CD4-positive, alpha-beta T cell treated with Interleukin-15 for 4 hours (primary cell): Measurements from ENCODE around the gene ZNF184.

ENCODE experiments used
- DNase-seq: peaks from one replicate; pipeline ENCODE4 v3.0.0-alpha.2; 2020; ENCODE audit warnings: low spot score

ZNF184 gene

GRCh38 chr6:27472617-27473400, at the start of gene ZNF184:
TSS of gene ZNF184 (minus strand) at chr6:27473105. CDS start at chr6:27472294, 811 bp downstream.
- peak; percentile 87 for DNase-seq

GRCh38 chr6:27518881-27519795, 46.2 kb upstream of the ZNF184 start:
- peak; percentile 73 for DNase-seq

- DNase-seq: no peak
These were observed 45.3 kb upstream of the ZNF184 start for GRCh38 chr6:27517928-27518787.

DNA sequence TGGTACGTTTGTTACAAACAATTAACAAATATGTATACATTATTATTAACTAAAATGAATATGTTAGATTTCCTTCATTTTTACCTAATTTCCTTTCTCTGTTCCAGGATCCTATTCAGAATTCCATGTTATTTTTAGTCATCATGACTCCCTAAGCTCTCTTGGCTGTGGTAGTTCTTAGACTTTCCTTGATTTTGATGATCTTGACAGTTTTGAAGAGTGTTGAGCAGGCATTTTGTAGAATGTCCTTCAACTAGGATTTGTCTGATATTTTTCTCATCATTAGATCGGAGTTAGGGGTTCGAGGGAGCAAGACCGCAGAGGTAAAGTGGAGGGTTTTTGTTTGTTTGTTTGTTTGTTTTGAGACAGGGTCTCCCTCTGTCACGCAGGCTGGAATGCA, 44.3 kb upstream of the ZNF184 start:
- no peak for DNase-seq

- DNase-seq: no peak
These were observed 42.1 kb upstream of the ZNF184 start for GRCh38 chr6:27514906-27515495.

- DNase-seq: no peak
These were observed 39.6 kb upstream of the ZNF184 start for GRCh38 chr6:27512525-27512924.

- DNase-seq: no peak
These were observed 34.4 kb upstream of the ZNF184 start for GRCh38 chr6:27507041-27507956.

GRCh38 chr6:27505209-27506027, 32.5 kb upstream of the ZNF184 start:
- DNase-seq: peak; percentile 37

- DNase-seq: peak; percentile 83
These were observed 30.6 kb upstream of the ZNF184 start for GRCh38 chr6:27503436-27504030.

- peak; percentile 73 for DNase-seq
These were observed 29.9 kb upstream of the ZNF184 start for GRCh38 chr6:27502508-27503435.

DNA sequence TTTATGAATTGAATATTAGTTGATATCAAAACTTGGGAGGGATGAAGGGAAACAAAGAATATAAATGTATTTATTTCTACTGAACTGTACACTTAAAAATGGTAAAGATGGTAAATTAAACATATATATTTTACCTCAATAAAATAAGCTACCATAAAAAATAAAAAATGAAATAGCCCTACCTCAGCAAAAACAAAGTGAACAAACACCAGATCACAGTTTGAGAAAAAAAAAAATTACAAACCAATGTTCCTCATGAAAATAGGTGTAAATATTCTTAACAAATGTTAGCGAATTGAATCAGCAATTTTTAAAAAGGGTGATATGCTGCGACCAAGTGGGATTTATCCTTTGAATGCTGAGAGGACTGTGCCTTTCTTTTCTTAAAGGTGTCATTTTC, 28.3 kb upstream of the ZNF184 start:
- no peak for DNase-seq

GRCh38 chr6:27500177-27500576, 27.3 kb upstream of the ZNF184 start:
- no peak for DNase-seq

- DNase-seq: no peak
These were observed 22.7 kb upstream of the ZNF184 start for GRCh38 chr6:27495386-27496135.

DNA sequence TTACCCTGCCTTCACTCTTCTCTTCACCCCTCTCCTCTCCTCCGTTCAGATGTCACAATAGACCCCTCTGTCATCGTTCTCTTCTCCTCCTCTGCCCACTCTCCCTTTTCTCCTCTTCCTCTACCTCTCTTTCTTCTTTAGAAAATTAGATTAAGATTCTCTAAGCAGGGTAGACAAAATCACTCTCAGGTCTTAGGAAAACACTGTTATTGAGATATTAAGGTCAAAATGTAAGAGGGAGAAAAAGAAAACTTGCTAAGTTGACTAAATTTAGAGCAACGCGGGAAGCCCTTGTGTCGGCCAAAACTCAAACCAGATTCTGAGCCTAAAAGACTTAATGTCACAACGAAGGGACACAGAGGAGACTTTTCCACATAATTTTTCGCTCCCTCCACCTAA, 22.1 kb upstream of the ZNF184 start:
- DNase-seq: no peak

DNA sequence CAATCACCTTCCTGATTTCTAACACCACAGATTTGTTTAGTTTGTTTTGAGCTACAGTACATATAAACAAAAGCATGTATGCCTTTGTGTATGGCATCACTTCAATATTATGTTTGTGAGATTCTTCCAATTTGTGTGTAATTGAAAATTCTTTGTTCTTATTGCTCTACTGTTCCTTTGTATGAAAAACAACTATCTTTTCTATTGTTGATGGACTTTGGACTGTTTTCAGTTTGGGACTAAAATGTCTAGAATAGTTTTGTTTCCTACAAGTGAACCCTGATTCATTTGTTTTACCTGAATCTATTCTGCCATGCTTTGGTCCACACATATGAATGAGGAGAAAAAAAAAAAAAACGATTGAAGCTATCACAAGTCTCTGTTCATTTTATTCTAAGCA, 21.2 kb upstream of the ZNF184 start:
- DNase-seq: no peak

DNA sequence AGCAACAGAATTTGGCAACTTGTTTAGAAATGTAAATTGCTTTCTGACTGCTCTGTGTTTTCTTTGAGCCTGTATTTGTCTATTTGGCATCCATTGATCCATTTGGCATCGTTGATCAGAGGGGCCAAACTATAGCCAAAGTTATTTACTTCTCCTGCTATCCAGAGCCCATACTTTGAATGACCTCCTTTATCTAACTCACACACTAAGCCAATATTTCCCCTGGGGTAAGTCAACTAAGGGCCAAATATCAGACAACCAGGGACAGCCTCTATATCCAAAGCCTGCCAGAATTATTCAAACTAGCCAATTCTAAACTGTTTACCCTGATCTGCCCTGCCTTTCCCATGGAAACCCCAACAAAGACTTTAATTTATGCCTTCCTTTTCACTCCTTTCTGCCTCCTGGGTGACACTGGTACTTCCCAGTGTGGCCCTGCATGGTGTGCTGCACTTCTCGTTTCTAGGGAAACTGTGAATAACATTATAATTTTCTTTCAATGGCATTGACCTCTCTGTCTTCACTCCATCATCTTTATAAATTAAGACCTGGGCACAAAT, 19.8 kb upstream of the ZNF184 start:
- no peak for DNase-seq
